K562 (cell line): ENCODE results near the gene MMGT1.

Source experiments
- CBX5 ChIP-seq: IDR thresholded peaks from 2 replicates; pipeline ENCODE4 v1.6.1; 2014; ENCODE audit warnings: low read depth, borderline replicate concordance
- NR2C2 ChIP-seq, 2 experiments: fragments of 200-800 bp in 1 of 2; sonication (Bioruptor generic) in 1 of 2; sonication (generic) in 1 of 2; formaldehyde crosslinking in 1 of 2; IDR thresholded peaks; 2 replicates each; pipeline versions ENCODE4 v1.6.1 to v1.8.0; 2016 to 2022; ENCODE audit warnings: mild to moderate bottlenecking in 1 of 2, missing compliant biosample characterization in 1 of 2, missing genetic modification characterization in 1 of 2, missing genetic modification reagents in 1 of 2
- RAD21 ChIP-seq, 2 experiments: fragments of 250-450 bp in 1 of 2; fragments of 450-650 bp in 1 of 2; sonication (Bioruptor Pico) in 1 of 2; formaldehyde crosslinking in 1 of 2; IDR thresholded peaks in 1 of 2; conservative IDR thresholded peaks in 1 of 2; 2 replicates each; pipeline versions ENCODE4 v1.4.0 to v1.8.0; 2020 to 2022; ENCODE audit warnings: mild to moderate bottlenecking in 2 of 2, moderate library complexity in 1 of 2
- SIN3A ChIP-seq, 2 experiments: fragments of 150-350 bp in 1 of 2; IDR thresholded peaks; 2 replicates each; pipeline ENCODE4 v1.6.1; 2011 to 2016; ENCODE audit warnings: borderline replicate concordance in 2 of 2, low read depth in 2 of 2, low read length in 2 of 2, mild to moderate bottlenecking in 2 of 2, moderate library complexity in 2 of 2; ENCODE audit not compliant: control insufficient read depth in 1 of 2
- TF ChIP-seq, protein P1 (sequence below): fragments of 250-450 bp; sonication (Bioruptor Pico); IDR thresholded peaks from 2 replicates; pipeline ENCODE4 v1.8.0; 2022; ENCODE audit warnings: moderate library complexity, mild to moderate bottlenecking, inconsistent platforms

DNA sequence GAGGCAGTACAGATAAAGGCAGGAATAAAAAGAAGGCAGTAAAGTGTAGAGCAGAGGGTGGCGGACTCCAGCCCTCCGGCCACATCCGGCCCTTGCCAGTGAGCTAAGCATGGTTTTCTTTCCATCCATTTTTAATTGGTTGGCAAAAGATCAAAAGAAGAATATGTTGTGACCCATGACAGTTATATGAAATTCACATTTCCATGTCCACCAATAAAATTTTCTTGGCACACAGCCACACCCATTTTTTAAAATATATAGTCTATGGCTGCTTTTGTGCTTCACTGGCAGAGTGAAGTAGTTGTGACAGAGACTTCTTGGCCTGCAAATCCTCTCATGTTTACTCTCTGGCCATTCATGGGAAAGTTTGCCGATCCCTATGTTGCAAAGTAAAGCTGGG lies 41.2 kb upstream of the MMGT1 start:
- TF ChIP-seq RAD21 (CRISPR knock-in tag; conservative IDR thresholded peaks at IDR 0.05 in 1 of 2, IDR thresholded peaks at IDR 0.05 in 1 of 2) (no peak), NR2C2 (CRISPR knock-in tag; IDR thresholded peaks at IDR 0.05) (no peak), NR2C2 (tag; IDR thresholded peaks at IDR 0.05) (no peak), CBX5 (no peak), SIN3A (IDR thresholded peaks at IDR 0.05; ENCODE audit: borderline replicate concordance in 2 of 2, control insufficient read depth in 1 of 2, low read depth in 2 of 2, low read length in 2 of 2) (no peak)
- TF ChIP-seq, protein P1, sequence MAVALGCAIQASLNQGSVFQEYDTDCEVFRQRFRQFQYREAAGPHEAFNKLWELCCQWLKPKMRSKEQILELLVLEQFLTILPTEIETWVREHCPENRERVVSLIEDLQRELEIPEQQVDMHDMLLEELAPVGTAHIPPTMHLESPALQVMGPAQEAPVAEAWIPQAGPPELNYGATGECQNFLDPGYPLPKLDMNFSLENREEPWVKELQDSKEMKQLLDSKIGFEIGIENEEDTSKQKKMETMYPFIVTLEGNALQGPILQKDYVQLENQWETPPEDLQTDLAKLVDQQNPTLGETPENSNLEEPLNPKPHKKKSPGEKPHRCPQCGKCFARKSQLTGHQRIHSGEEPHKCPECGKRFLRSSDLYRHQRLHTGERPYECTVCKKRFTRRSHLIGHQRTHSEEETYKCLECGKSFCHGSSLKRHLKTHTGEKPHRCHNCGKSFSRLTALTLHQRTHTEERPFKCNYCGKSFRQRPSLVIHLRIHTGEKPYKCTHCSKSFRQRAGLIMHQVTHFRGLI (CRISPR knock-in tag) = no peak
